CD4-positive, alpha-beta T cell (primary cell): ENCODE data around the gene TLX3. TPM values are rescaled to one million over a fixed set of nuclear protein-coding genes. Genes with fewer than 3 reads are reported as not detected.

Experiments
- ATAC-seq: fragments of 200-7000 bp; cut with Tn5 transposase; one replicate; pipeline ENCODE4 v1.10.0; 2022; ENCODE audit warnings: mild to moderate bottlenecking; ENCODE audit not compliant: poor library complexity
- CTCF ChIA-PET: fragments of 350-600 bp; sonication (Branson Sonifier 250); formaldehyde crosslinking; loops from one replicate; lab custom pipeline; 2021; ENCODE audit warnings: antibody characterized with exemption, inconsistent platforms; lab: Charles Lee
- POLR2A ChIA-PET: fragments of 350-600 bp; sonication (Branson Sonifier 250); formaldehyde crosslinking; loops from one replicate; lab custom pipeline; 2021; ENCODE audit warnings: antibody characterized with exemption, inconsistent platforms; lab: Charles Lee
- DNase-seq, 14 experiments: peaks; one replicate each; pipeline ENCODE4 v3.0.0-alpha.2; 2013 to 2020; ENCODE audit warnings: mixed read lengths in 2 of 14
- H3K27ac ChIP-seq, 2 donors: one replicate each; pipeline versions ENCODE4 v1.5.1 to v1.7.0; 2013; ENCODE audit warnings: low read length in 2 of 2, low read depth in 1 of 2, mild to moderate bottlenecking in 1 of 2
- H3K27me3 ChIP-seq, 2 experiments: 1 replicate in 1 of 2; 2 replicates in 1 of 2; pipeline versions ENCODE4 v1.6.1 to v1.7.0; 2013; ENCODE audit warnings: low read length in 2 of 2, control low read depth in 1 of 2, mild to moderate bottlenecking in 1 of 2, moderate library complexity in 1 of 2; ENCODE audit not compliant: insufficient read depth in 2 of 2, control insufficient read depth in 1 of 2
- H3K36me3 ChIP-seq: one replicate; pipeline ENCODE4 v1.6.1; 2013; ENCODE audit warnings: low read length, control low read depth; ENCODE audit not compliant: insufficient read depth
- H3K4me1 ChIP-seq: one replicate; pipeline ENCODE4 v1.6.1; 2013; ENCODE audit warnings: low read length, control low read depth; ENCODE audit not compliant: insufficient read depth
- H3K4me3 ChIP-seq: one replicate; pipeline ENCODE4 v1.5.1; 2013; ENCODE audit warnings: mild to moderate bottlenecking, low read length, moderate library complexity
- H3K9me3 ChIP-seq, 2 experiments: 1 replicate in 1 of 2; 2 replicates in 1 of 2; pipeline versions ENCODE4 v1.6.1 to v1.7.0; 2013; ENCODE audit warnings: low read length in 2 of 2, mild to moderate bottlenecking in 2 of 2, control low read depth in 1 of 2, moderate library complexity in 1 of 2; ENCODE audit not compliant: control insufficient read depth in 1 of 2, insufficient read depth in 1 of 2
- H3K27ac Mint-ChIP-seq: one replicate; pipeline ENCODE4 v1.8.0; 2020; ENCODE audit warnings: mixed read lengths
- H3K27me3 Mint-ChIP-seq: one replicate; pipeline ENCODE4 v1.8.0; 2021; ENCODE audit warnings: mixed read lengths
- H3K36me3 Mint-ChIP-seq: one replicate; pipeline ENCODE4 v1.8.0; 2021; ENCODE audit warnings: low read depth, mixed read lengths
- H3K4me1 Mint-ChIP-seq: one replicate; pipeline ENCODE4 v1.8.0; 2021; ENCODE audit warnings: low read depth, mixed read lengths
- H3K4me3 Mint-ChIP-seq: one replicate; pipeline ENCODE4 v1.8.0; 2020; ENCODE audit warnings: mild to moderate bottlenecking, mixed read lengths
- H3K9me3 Mint-ChIP-seq: one replicate; pipeline ENCODE4 v1.8.0; 2020; ENCODE audit warnings: mixed read lengths
- CTCF ChIP-seq: fragments of 200-600 bp; IDR thresholded peaks from one replicate; pipeline ENCODE4 v1.8.0; 2022; ENCODE audit warnings: antibody characterized with exemption, mild to moderate bottlenecking
- intact Hi-C, 2 experiments: fragments of 100-400 bp; cut with DNase I in 1 of 2; cut with micrococcal nuclease in 1 of 2; formaldehyde crosslinking; loops; one replicate each; pipeline versions ENCODE4 v1.15.1 to v1.9.0; 2023 to 2025; cut with DNase I, micrococcal nuclease
- total RNA-seq, 174 experiments: library from RNA in 2 of 174; stranded (reverse) in 2 of 174; gene quantifications; one replicate each; pipeline ENCODE4 v1.2.3 and lab custom pipeline; 2021 to 2026

The TLX3 gene
- total RNA-seq, 2 experiments from 2014 or later: not detected

GRCh38 chr5:171315386-171315891 lies 6.4 kb downstream of the TLX3 start:
- Histone ChIP-seq H3K27me3 (peaks cover 71 to 91% of the 10 kb centered on the region in 2 experiments), H3K4me3 (no peak overlapping the region), H3K36me3 (no peaks in the 10 kb centered on the region), H3K9me3 (peaks cover 0 to 35% of the 10 kb centered on the region in 2 experiments), H3K4me1 (peaks cover 40% of the 10 kb centered on the region), H3K27ac (no peak overlapping the region)
- Mint-ChIP-seq H3K4me3 (no peak overlapping the region), H3K27ac (no peak overlapping the region), H3K36me3 (no peaks in the 10 kb centered on the region), H3K4me1 (peaks cover 17% of the 10 kb centered on the region), H3K27me3 (peaks cover 75% of the 10 kb centered on the region), H3K9me3 (no peaks in the 10 kb centered on the region)
- intact Hi-C loops: no loop called here
- CTCF ChIA-PET: no interaction called here
- DNase-seq (no peak), ATAC-seq (no peak)
- POLR2A ChIA-PET: no interaction called here
- no peak for TF ChIP-seq CTCF

- DNase-seq (no peak), ATAC-seq (no peak)
- Mint-ChIP-seq H3K27ac (no peak overlapping the region), H3K4me1 (peaks cover 13% of the 10 kb centered on the region), H3K27me3 (peaks cover 75% of the 10 kb centered on the region), H3K36me3 (no peaks in the 10 kb centered on the region), H3K9me3 (no peaks in the 10 kb centered on the region), H3K4me3 (no peak overlapping the region)
- Histone ChIP-seq H3K4me3 (no peak overlapping the region), H3K27me3 (peaks cover 69 to 87% of the 10 kb centered on the region in 2 experiments), H3K27ac (no peak overlapping the region), H3K4me1 (peaks cover 36% of the 10 kb centered on the region), H3K36me3 (no peaks in the 10 kb centered on the region), H3K9me3 (peaks cover 0 to 33% of the 10 kb centered on the region in 2 experiments)
- ChIA-PET CTCF (no interaction called here), POLR2A (no interaction called here)
- intact Hi-C loops: no loop called here
- TF ChIP-seq CTCF: no peak
These were observed 6.8 kb downstream of the TLX3 start for GRCh38 chr5:171315925-171316257.

GRCh38 chr5:171316258-171317121 lies 7.4 kb downstream of the TLX3 start:
- no peak overlapping the region for H3K27ac ChIP-seq
- TF ChIP-seq CTCF: no peak
- H3K27me3 ChIP-seq: peaks cover 75 to 85% of the 10 kb centered on the region in 2 experiments
- no peak for DNase-seq
- ChIA-PET POLR2A (no interaction called here), CTCF (no interaction called here)
- Mint-ChIP-seq H3K27ac (no peak overlapping the region), H3K36me3 (no peaks in the 10 kb centered on the region), H3K4me1 (peaks cover 13% of the 10 kb centered on the region), H3K9me3 (no peaks in the 10 kb centered on the region), H3K27me3 (peaks cover 81% of the 10 kb centered on the region), H3K4me3 (no peak overlapping the region)
- no peak for ATAC-seq
- H3K4me1 ChIP-seq: peaks cover 34% of the 10 kb centered on the region
- intact Hi-C loops: no loop called here
- no peaks in the 10 kb centered on the region for H3K36me3 ChIP-seq
- H3K9me3 ChIP-seq: peaks cover 0 to 31% of the 10 kb centered on the region in 2 experiments
- no peak overlapping the region for H3K4me3 ChIP-seq
